HG03139 (cell line): ENCODE data around the gene TNFRSF25.
"Not testable (repeated sequence)": the region's sequence is repeated elsewhere in the genome, so short reads cannot be mapped to it uniquely, and the experiment has no call there.

Source experiments
- ATAC-seq: cut with Tn5 transposase; IDR thresholded peaks from one replicate; pipeline ENCODE4 v1.9.1; 2021; ENCODE audit not compliant: unreplicated experiment

The TNFRSF25 gene

DNA sequence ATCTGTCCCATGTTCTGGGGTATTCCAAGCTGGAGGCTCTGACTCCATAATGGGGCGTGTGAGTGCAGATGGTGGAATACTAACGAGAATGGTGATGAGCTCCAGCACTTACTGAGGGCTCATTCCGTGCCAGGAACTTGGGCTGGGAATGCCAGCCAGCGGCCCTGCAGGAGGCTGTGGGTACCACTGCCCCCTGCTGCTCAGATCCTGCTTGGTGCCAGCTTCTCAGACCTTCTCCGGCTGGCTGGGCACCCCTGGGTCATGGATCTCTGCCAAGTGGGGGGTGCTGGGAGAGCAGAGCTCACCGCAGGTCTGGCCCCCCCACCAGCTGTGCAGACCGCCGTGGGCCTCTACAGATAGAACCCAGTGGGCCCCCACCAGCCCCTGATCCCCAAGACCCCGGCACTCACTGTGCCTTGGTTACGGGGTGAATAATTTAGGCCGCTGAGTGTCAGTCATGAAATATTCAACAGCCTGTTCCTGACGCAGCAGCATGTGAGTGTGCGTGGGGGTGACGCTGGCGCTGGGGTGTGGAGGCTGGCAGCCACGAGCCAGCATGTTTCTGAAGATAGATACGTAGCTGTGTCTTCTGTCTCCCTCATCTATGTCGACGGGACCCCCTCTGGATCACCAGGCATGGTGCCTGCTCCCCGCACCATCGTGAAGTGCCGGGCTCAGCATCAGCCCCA is 28.8 kb downstream of the TNFRSF25 start:
- not testable (repeated sequence) for ATAC-seq

DNA sequence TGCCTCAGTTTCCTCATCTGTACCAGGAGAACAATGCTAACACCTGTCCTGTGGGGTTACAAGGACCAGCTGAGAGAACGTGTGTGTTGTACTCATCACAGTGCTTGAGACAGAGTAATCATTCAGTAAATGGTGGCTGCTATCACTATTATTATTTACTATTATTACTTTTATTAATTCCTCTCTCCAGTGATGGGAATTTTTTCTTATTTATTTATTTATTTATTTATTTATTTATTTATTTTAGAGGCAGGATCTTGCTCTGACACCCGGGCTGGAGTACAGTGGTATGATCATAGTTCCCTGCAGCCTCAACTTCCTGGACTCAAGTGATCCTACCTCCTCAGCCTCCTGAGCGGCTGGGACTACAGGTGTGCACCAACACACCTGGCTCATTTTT is 29.7 kb downstream of the TNFRSF25 start:
- ATAC-seq, result not testable (repeated sequence)

DNA sequence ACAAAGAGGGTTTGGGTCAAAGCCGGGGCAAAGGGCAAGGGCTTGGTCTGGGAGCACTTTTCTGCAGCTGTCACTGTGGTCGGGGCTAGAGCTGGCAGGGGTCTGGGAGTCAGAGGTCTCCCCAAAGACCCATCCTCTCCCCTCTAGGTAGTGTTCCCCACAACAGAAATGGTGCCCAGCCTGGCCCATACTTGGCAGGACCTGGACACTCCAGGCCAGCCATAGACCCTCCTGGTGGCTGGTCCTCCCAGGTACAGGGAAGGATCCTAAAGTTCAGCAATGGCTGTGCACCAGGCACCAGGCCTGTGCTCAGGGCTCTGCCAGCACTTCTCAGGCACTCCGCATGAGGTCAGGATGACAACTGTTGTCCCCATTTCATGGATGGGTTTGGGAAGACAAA is 30.4 kb downstream of the TNFRSF25 start:
- ATAC-seq, result no peak

DNA sequence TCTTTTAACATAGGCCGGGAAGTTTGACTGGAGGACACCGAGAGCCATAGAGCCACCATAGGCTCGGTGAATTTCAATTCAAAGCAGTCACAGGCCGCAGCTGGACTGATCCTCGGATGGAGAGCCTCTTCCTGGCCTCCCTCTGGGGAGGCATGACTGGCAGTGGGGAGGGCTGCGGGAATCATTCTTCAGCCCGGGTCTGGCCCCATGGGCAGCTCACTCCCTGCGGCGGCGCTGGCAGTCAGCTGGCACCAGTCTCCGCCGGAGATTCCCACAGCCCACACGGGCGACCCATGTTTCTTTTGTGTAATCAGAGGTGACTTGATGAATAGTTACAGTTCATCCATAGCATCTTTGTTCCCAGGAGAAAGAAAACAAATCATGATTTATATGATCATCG is 30.8 kb downstream of the TNFRSF25 start:
- no peak for ATAC-seq

DNA sequence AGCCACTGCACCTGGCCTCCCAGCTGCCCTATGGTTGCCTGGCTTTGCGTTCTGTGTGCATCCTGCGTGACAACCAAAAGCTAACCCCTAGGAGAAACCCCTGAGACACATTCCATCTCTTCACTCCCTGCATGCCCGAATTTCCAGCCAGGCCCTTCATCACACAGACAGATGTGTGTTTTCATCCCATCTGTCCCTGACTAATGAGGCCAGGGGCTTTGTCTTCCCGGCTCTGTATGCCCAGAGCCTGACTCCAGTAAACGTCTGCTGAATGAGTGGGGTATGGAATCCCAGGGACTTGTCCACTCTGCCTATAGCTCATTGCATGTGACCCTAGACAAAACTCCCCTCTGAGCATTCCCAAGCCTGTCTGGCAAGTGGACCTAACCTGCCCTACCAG is 31.8 kb downstream of the TNFRSF25 start:
- no peak for ATAC-seq

DNA sequence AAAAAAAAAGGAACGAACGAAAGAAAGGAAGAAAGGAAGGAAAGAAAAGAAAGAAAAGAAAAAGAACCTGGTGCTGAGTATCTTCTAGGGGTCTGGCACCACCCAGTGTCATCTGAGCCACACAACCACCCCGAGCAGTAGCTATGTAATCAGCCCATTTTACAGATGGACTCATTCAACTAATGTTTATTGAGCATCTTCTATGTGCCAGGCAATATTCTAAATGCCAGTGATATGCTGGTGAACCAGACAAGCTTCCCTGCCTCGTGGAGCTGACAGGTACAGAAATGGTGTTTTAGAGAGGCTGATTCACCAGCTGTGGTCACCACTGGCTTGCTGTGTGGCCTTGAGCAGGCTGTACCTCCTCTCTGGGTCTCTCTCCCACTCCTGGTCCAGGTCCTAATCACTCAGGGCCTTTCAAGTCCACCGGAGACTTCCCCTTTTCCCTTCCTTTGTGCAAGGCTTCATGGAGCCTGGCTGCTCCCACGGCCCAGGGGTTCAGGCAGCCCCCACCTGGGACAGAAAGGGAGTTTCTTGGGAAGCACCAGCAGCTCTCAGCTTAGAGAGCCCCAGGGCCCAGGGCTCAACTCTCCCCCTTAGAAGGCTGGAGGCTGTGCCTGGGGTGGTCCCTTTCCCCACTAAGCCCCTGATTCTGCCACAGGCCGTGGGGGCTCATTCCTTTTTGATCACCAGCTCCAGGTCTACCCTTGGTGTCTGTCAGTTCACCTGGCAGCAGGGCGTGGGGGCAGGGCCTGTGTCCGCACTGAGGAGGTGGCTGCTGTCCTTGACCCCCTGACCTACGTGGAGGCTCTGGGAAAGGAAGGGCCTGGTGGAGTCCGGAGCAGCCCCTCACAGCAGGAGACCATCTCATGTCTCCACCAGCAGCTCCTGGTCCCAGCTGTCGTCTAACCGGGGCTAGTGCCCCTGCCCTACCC is 34.1 kb downstream of the TNFRSF25 start:
- not testable (repeated sequence) for ATAC-seq

DNA sequence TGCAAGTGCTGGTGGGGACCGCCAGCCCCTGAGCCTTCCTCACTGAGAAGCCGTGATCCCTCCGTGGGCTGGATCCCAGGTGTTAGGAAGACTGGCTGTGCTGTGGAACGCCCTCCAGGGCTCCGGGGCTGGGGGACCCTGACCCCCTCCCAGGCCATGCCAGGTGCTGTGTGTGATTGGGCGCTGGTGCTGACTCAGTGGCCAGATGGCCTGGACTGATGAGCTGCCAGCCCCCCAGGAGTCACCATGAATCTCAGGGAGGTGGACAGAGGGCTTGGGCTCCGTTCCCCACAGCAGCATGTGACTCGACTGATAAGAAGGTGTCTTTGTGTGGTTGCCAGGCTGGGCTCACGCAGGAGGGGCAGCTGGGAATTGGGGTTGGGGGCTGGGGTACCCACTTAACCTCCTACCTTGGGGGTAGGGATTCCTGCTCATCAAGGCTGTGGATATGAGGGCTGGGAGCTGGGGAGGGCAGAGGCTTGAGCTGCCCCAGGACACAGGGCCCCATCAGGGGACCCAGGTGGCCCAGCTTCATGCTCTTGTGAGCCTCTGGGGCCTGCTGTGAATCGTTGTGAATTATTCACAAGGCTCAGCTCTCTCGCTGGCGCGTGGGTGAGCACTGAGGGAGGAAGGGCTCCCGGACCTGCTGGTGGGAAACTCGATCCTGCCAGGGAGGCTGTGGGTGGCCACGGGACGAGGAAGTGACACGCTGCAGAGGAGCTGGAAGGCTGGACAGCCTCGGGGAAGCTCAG is 36.1 kb downstream of the TNFRSF25 start:
- not testable (repeated sequence) for ATAC-seq

DNA sequence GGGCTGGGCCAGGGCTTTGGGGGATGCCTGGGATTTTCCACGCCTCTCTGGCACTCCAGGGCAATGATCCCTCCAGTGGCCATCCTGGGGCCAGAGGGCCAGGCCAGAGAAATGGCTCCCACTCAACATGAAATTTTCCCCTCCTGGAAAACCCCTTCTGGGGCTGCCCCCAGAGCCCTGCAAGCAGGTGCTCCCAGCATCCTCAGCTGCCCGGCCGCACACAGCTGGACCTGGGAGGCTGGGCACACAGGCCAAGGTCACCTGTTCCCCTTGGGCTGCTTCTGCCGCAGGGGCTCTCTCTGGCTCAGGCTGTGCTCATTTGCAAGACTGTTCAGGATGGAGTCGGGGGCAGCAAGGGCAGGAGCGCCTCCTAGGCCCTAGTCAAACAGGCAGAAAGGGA is 37.5 kb downstream of the TNFRSF25 start:
- not testable (repeated sequence) for ATAC-seq

DNA sequence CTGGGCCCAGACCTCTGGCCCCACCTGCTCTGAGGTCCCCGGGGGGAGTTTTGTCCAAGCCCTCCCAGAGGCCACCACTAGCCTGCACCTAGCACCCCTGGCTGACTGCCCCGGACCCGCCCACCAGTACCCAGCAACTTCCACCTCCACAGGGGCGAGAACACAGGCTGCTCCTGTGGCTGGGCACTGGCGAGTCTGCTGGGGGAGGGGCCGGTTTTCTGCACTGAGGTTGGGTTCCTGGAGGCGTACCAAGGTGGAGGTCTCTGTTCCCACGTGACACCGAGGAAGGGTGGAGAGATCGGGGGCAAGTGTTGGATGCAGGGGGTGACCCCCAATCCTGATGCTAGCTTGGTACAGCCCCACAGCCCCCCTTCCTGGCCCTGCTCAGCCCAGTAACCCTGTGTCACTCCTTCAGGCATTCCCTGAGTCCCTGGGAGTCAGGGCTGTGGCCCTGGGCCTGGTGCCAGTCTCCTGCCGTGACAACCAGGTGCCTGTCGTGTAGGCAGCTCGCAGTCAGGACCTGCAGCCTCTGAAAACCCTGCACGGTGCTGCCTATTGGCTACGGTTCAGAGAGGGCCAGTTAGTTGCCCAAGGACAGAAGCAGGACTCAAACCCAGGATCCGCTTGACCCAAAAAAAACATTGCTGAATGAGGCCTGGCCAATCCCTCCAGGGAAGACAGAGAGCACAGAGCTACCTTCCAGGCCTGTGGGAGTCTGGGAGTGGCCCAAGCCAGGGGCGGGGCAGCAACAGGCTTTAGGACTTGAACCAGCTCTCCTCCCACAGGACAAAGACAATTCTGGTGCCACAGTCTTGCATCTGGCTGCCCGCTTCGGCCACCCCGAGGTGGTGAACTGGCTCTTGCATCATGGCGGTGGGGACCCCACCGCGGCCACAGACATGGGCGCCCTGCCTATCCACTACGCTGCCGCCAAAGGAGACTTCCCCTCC is 38.3 kb downstream of the TNFRSF25 start:
- no peak for ATAC-seq

DNA sequence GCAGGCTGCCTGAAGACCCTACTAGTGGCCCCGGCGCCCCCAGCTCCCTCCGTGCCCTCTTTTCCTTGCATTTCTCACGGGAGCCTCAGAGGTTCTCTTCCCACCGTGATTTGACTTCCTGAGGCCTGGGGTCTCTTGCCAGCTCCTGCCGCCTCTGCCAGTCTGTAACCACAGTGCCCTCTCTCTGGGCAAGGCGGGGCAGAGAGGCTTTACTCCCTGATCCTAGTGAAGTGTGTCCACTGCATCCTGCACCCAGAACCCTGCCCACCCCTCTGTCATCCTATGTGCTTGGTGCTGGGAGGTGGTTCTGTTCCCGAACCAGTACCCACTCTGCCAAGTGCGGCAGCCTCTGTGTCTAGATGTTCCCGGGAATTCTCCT is 39.0 kb downstream of the TNFRSF25 start:
- no peak for ATAC-seq

DNA sequence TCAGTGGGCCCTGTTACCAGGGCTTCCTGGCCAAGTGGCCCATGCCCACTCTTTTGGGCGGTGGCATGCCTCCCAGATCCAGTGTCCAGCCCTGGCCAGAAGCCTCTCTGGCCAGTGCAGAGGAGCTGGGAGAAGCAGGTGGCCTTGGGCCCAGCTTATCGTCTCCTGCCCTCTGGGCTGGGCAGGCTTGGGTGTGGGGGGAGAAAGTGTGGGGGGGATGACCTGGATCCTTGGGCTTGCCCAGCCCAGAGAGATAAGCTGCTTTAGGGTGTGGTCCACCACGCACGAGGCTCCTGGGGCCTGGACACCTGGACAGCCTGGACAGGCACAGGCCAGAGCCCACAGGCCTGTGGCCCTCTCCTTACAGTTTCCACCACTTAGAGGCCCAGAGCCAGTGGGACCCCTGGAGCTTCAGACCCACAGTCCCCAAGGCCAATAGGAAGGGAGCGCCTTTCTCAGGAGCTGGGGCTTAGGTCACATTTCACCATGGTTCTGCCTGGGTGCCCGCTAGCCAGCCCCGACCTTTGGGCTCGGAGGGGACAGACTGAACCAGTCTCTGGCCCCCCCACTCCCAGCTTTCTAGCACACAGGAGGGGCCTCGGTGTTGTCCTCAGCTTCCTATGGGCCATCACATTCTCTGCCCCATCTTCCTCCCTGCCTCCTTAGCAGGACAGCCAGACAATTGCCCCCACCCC is 39.5 kb downstream of the TNFRSF25 start:
- ATAC-seq, result no peak

DNA sequence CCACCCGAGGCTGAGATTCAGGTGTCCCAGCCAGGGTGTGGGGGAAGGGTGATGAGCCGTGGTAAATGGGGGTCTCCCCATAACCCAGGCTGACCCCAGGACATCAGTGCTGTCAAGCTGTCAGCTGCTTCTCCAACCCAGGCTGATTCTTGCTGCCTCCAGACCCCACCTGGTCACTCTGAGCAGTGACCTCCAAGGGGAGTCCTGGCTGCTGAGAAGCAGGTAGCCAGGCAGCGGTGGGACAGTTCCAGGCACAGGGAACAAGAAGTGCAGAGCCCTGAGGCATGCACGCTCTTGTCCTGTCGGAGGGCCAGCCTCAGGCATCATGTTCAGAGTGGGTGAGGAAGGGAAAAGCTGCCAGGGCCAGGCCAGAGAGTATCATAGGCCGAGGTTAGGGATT is 40.3 kb downstream of the TNFRSF25 start:
- ATAC-seq, result no peak

DNA sequence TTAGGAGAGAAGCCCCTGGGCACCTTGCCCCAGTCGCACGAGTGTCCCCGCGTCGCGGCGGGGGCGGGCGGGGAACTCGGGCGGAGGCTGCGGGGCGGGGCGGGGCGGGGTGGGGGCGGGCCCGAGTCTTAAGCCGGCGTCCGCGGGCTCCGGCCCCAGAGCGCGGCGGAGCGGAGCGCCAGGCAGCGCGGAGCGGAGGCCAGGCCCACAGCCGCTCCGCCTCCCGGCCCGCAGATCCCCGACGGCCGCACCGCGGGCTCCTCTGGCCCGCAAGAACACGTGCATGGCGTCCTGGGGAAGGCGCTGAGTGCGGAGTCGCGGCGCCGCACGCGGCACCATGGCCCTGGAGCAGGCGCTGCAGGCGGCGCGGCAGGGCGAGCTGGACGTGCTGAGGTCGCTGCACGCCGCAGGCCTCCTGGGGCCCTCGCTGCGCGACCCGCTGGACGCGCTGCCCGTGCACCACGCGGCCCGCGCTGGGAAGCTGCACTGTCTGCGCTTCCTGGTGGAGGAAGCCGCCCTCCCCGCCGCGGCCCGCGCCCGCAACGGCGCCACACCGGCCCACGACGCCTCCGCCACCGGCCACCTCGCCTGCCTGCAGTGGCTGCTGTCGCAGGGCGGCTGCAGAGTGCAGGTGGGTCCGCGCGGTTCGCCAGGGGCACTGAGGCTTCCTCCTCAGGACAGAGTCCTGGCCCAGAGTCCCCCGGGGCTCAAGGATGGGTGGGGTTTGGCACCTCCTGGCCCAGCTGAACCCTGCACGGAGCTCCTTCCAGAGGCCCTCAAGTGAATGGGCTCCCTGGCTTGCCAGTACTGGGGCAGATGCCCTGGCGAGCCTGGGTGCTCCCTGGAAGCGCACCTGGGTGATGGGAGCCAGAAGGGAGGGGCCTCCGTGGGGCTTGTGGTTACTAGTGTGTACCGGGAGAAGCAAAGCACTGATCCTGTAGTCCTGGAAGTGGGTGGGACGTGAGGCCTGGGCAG is 41.1 kb downstream of the TNFRSF25 start, which contains the start of gene ESPN:
Gene ESPN (plus strand): TSS at position 158 of the 975 bp plus-strand sequence. CDS start 180 bp downstream, at position 338.
- no peak for ATAC-seq

DNA sequence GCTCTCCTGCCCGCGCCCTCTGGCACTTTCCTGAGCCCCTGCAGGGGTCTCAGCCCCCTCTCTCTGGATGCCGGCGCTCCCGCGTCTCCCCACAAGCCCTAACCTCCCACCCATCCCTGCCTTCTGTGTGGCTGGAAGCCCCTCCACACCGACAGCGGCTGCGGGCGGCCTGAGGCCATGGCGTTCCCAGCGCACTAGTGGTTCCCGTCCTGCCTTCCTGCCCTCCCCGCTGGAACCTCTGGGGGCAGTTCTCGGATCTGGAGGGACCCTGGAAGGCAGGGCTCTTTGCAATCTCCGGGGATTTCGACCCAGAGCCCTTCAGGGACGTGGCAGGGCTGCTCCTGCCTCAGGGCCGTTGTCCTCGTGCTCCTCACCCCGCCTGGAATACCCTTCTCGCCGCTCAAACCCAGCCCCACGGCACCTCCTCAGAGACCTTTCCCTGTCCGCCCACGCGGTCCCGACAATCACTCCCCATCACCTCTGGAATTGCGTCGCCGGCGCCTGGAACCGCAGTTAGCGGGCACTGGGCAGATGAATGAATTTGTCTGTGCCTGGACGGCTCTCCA is 41.9 kb downstream of the TNFRSF25 start:
- no peak for ATAC-seq

DNA sequence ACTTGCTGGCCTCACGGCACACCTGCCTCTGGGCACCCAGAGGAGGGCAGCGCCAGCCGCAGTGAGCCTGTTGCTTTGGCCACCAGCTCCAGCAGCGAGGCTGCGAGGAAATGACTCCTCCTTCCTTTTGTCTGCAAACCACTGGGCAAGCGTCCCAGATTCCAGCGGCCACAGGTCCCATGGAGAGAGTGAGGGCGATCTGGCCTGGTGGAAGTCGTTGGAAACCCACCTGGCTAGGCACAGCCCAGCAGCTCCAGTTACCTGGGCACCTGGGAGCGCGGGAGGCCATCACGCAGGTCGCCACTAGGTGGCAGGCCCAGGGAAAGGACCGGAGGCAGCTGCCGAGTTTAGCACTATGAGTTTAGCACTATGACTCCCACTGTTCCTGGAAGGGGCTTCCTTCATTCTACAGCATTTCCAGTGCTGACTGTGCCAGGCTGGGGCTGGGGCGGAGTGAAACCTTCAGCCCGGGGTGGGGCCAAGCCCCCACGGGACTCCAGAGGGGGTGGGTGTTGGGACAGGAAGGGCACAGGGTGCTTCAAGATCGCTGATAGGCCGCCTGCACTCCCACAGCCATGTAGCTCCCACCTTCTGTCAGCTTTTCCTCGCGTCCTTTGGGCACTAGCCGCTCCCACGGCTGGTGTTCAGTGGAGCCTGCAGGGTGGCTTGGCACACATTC is 42.5 kb downstream of the TNFRSF25 start:
- ATAC-seq, result no peak

DNA sequence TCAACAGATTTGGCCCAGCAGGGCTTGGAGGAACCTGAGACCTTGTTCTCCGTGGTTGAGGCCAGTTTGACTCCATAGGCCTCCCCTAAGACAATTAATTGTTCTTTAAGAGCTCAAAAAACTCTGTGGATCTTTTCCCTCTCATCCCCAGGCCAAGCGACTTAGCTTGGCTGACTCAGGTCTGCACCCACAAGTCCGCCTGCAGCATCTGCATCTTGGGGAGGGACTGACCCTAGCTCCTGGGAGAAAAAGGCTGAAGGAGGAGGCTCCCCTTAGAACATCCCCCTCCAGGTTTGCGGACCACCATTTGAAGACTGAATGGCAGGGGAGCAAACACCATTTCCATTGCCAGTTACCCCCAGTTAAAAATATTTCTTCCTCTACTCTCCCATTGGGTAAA is 44.7 kb downstream of the TNFRSF25 start:
- ATAC-seq, result no peak

DNA sequence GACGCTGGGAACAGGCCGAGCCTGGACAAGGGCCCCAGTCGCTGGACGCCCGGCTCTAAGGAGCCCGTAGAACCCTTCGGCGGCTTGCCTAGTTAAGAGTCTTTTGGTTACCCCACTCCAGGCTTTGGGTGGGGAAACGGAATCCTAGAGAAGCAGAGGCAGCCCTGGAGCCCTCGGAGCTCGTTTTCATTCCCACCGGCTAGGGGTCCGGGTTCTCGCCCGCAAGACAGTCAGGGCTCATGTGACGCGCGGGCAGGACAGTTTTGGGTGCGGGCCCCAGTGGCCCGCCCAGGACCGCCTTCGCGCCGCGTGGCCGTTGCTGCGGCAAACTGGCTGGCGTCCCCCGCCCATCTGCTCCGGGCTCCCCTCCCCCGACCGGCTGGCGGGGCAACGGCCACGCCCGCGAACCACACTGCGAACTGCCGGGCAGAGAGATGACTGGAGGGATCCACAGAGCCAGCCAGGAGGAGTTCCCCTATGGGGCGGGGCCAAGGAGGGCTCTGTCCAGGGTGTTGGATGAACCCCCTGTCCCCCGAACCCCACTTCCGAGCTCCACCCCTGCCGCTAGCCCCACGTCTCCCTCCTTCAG is 45.4 kb downstream of the TNFRSF25 start:
- no peak for ATAC-seq
